Mesenchymal stem cell (in vitro differentiated cells and primary cell): ENCODE measurements around the gene PPP2R5E.

Experiments used
- DNase-seq: peaks from one replicate; pipeline ENCODE4 v3.0.0-alpha.2; 2013
- H2AFZ ChIP-seq: one replicate; pipeline ENCODE4 v1.6.1; 2013; ENCODE audit warnings: low read depth, mild to moderate bottlenecking, control low read depth, inconsistent platforms, low read length, moderate library complexity
- H2AK5ac ChIP-seq: 2 replicates; pipeline ENCODE4 v1.6.1; 2013; ENCODE audit warnings: low read length, moderate library complexity, mild to moderate bottlenecking, inconsistent platforms; ENCODE audit not compliant: severe bottlenecking
- H2BK120ac ChIP-seq: one replicate; pipeline ENCODE4 v1.6.1; 2013; ENCODE audit warnings: low read depth, mild to moderate bottlenecking, inconsistent platforms, low read length, moderate library complexity
- H2BK12ac ChIP-seq, 2 experiments: one replicate each; pipeline ENCODE4 v1.6.1; 2013; ENCODE audit warnings: inconsistent platforms in 2 of 2, low read length in 2 of 2, mild to moderate bottlenecking in 2 of 2, moderate library complexity in 2 of 2, control low read depth in 1 of 2
- H2BK15ac ChIP-seq: one replicate; pipeline ENCODE4 v1.6.1; 2013; ENCODE audit warnings: mild to moderate bottlenecking, low read depth, inconsistent platforms; ENCODE audit not compliant: poor library complexity, severe bottlenecking
- H2BK5ac ChIP-seq: 2 replicates; pipeline ENCODE4 v1.6.1; 2013; ENCODE audit warnings: low read depth, mild to moderate bottlenecking, low read length, control low read depth, inconsistent platforms; ENCODE audit not compliant: poor library complexity, severe bottlenecking
- H3K14ac ChIP-seq, 2 experiments: one replicate each; pipeline ENCODE4 v1.6.1; 2013; ENCODE audit warnings: inconsistent platforms in 2 of 2, low read length in 2 of 2, control low read depth in 1 of 2, mild to moderate bottlenecking in 1 of 2, moderate library complexity in 1 of 2
- H3K18ac ChIP-seq, 2 experiments: one replicate each; pipeline ENCODE4 v1.6.1; 2013; ENCODE audit warnings: inconsistent platforms in 2 of 2, low read length in 2 of 2, control low read depth in 1 of 2, low read depth in 1 of 2, mild to moderate bottlenecking in 1 of 2
- H3K23ac ChIP-seq, 2 experiments: one replicate each; pipeline ENCODE4 v1.6.1; 2013; ENCODE audit warnings: inconsistent platforms in 2 of 2, low read length in 2 of 2, mild to moderate bottlenecking in 2 of 2, moderate library complexity in 2 of 2, control low read depth in 1 of 2
- H3K27ac ChIP-seq: 2 replicates; pipeline ENCODE4 v1.5.1; 2013; ENCODE audit warnings: mild to moderate bottlenecking, moderate library complexity, low read length, control low read depth, inconsistent platforms; ENCODE audit not compliant: poor library complexity, severe bottlenecking
- H3K27me3 ChIP-seq, 2 experiments: 2 replicates each; pipeline versions ENCODE4 v1.6.1 to v1.7.0; 2013; ENCODE audit warnings: low read length in 2 of 2, mild to moderate bottlenecking in 2 of 2, moderate library complexity in 2 of 2, control low read depth in 1 of 2, inconsistent platforms in 1 of 2; ENCODE audit not compliant: control insufficient read depth in 1 of 2, insufficient read depth in 1 of 2
- H3K36me3 ChIP-seq, 2 experiments: 2 replicates each; pipeline versions ENCODE4 v1.6.1 to v1.7.0; 2013; ENCODE audit warnings: low read length in 2 of 2, control low read depth in 1 of 2, inconsistent platforms in 1 of 2, low read depth in 1 of 2, mild to moderate bottlenecking in 1 of 2; ENCODE audit not compliant: insufficient read depth in 2 of 2, control insufficient read depth in 1 of 2
- H3K4ac ChIP-seq, 2 experiments: one replicate each; pipeline ENCODE4 v1.6.1; 2013; ENCODE audit warnings: inconsistent platforms in 2 of 2, low read length in 2 of 2, mild to moderate bottlenecking in 2 of 2, moderate library complexity in 2 of 2, control low read depth in 1 of 2, low read depth in 1 of 2
- H3K4me1 ChIP-seq: 2 replicates; pipeline ENCODE4 v1.6.1; 2013; ENCODE audit warnings: low read depth, low read length, control low read depth; ENCODE audit not compliant: control insufficient read depth, insufficient read depth
- H3K4me2 ChIP-seq: 2 replicates; pipeline ENCODE4 v1.6.1; 2013; ENCODE audit warnings: low read length, mild to moderate bottlenecking, inconsistent platforms; ENCODE audit not compliant: poor library complexity, severe bottlenecking
- H3K4me3 ChIP-seq, 2 experiments: 2 replicates each; pipeline versions ENCODE4 v1.5.1 to v1.7.0; 2013; ENCODE audit warnings: low read length in 2 of 2, mild to moderate bottlenecking in 2 of 2, control low read depth in 1 of 2, low read depth in 1 of 2; ENCODE audit not compliant: insufficient read depth in 1 of 2
- H3K79me1 ChIP-seq: replicated peaks from 2 replicates; pipeline ENCODE4 v1.6.1; 2013; ENCODE audit warnings: mild to moderate bottlenecking, control low read depth, low read length, inconsistent platforms; ENCODE audit not compliant: poor library complexity, severe bottlenecking
- H3K9ac ChIP-seq: 2 replicates; pipeline ENCODE4 v1.7.0; 2013; ENCODE audit warnings: mild to moderate bottlenecking, low read length, moderate library complexity
- H3K9me3 ChIP-seq: 2 replicates; pipeline ENCODE4 v1.7.0; 2013; ENCODE audit warnings: mild to moderate bottlenecking, low read length; ENCODE audit not compliant: control insufficient read depth
- H4K8ac ChIP-seq: one replicate; pipeline ENCODE4 v1.6.1; 2013; ENCODE audit warnings: inconsistent platforms, mild to moderate bottlenecking, low read length, moderate library complexity
- H4K91ac ChIP-seq: one replicate; pipeline ENCODE4 v1.6.1; 2013; ENCODE audit warnings: mild to moderate bottlenecking, low read length, inconsistent platforms
- WGBS: methylation state at CpG from one replicate; pipeline ENCODE4 v1.1.7; 2013; ENCODE audit warnings: mixed read lengths; 5-methylcytosine and 5-hydroxymethylcytosine counted together

PPP2R5E gene

DNA sequence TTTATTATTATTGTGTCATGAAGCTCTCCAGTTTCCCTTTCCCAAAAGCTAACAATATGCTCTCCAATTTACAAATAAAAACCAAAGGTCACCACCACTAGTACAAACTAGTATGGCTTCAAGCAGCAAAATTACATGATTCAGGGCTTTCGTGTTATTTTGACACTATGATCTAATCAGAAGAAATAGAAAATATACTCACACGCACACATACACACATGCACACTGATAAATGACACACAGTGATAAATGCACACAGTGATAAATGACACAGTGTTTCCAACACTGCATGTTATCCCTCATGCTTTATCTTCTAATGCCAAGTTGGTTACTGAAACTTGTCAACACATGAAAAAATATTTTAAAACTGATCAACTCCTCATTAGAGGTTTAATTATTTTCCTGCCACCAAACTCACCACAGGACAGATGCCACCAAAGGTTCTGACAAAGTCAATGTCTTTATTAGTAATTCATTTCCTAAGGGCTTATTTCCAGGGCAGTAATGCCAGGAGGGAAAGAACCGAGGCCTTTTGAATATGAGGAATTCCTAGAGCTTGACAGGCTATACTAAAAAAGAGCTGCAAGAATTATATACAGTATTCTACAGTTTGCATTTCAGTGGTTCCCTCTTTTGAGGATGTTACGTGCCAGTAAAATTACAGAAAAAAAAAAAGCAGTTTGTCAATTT lies 82.4 kb downstream of the PPP2R5E start:
- no peaks in the 10 kb centered on the region for H3K4me1 ChIP-seq
- WGBS = over 99% methylated on average over 2 of the region's 4 CpGs
- H4K8ac ChIP-seq = no peak overlapping the region
- H3K4me3 ChIP-seq = no peak overlapping the region
- no peak overlapping the region for H3K27ac ChIP-seq
- no peak overlapping the region for H2AK5ac ChIP-seq
- no peak overlapping the region for H2AFZ ChIP-seq
- H3K18ac ChIP-seq = no peak overlapping the region
- H3K9ac ChIP-seq = no peak overlapping the region
- no peak overlapping the region for H3K4ac ChIP-seq
- H3K36me3 ChIP-seq = no peaks in the 10 kb centered on the region
- peaks cover 21% of the 10 kb centered on the region for H3K79me1 ChIP-seq
- H3K23ac ChIP-seq = no peak overlapping the region
- no peak overlapping the region for H2BK12ac ChIP-seq
- H3K27me3 ChIP-seq = no peaks in the 10 kb centered on the region
- H2BK5ac ChIP-seq = no peak overlapping the region
- no peak overlapping the region for H3K4me2 ChIP-seq
- H2BK120ac ChIP-seq = no peak overlapping the region
- no peak overlapping the region for H2BK15ac ChIP-seq
- no peak overlapping the region for H3K14ac ChIP-seq
- no peak for DNase-seq
- no peaks in the 10 kb centered on the region for H3K9me3 ChIP-seq
- H4K91ac ChIP-seq = no peak overlapping the region

- H3K79me1 ChIP-seq = peaks cover 24% of the 10 kb centered on the region
- H3K9me3 ChIP-seq = no peaks in the 10 kb centered on the region
- H3K4me3 ChIP-seq = no peak overlapping the region
- no peak overlapping the region for H3K9ac ChIP-seq
- no peak overlapping the region for H3K18ac ChIP-seq
- no peak overlapping the region for H3K14ac ChIP-seq
- no peak overlapping the region for H2BK15ac ChIP-seq
- no peak overlapping the region for H2BK120ac ChIP-seq
- H4K8ac ChIP-seq = no peak overlapping the region
- WGBS = 91% methylated on average over 6 of the region's 6 CpGs
- no peak for DNase-seq
- H2BK5ac ChIP-seq = no peak overlapping the region
- H3K23ac ChIP-seq = no peak overlapping the region
- no peaks in the 10 kb centered on the region for H3K36me3 ChIP-seq
- no peaks in the 10 kb centered on the region for H3K27me3 ChIP-seq
- no peak overlapping the region for H3K4ac ChIP-seq
- no peak overlapping the region for H2AFZ ChIP-seq
- H3K27ac ChIP-seq = no peak overlapping the region
- H3K4me1 ChIP-seq = peaks cover 4% of the 10 kb centered on the region
- H4K91ac ChIP-seq = no peak overlapping the region
- H2BK12ac ChIP-seq = no peak overlapping the region
- no peak overlapping the region for H3K4me2 ChIP-seq
- no peak overlapping the region for H2AK5ac ChIP-seq
These were observed 83.4 kb downstream of the PPP2R5E start for GRCh38 chr14:63459738-63460137.

DNA sequence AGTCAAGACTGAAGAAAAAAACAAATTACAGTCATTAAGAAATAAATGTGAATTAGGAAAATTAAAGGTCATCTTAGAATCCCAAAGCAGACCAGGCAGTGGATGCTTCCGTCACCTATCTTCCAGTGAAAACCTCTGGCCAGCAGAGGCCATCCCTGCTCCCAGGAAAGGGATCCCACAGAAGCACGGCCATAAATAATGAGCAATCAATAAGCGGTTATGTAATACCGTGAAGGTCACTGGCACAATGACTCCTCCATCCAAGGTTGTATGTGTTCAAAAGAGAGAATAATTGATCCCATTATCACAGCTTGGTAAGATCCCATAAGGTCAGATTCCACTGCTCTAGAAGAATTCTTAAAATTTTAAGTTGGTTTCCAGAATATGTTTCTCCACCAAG lies 85.7 kb downstream of the PPP2R5E start:
- peaks cover 28% of the 10 kb centered on the region for H3K79me1 ChIP-seq
- no peak overlapping the region for H2AFZ ChIP-seq
- no peak overlapping the region for H2BK15ac ChIP-seq
- DNase-seq = no peak
- H3K9me3 ChIP-seq = no peaks in the 10 kb centered on the region
- H3K4ac ChIP-seq = no peak overlapping the region
- H3K36me3 ChIP-seq = peaks cover 0 to 10% of the 10 kb centered on the region in 2 experiments
- H4K91ac ChIP-seq = no peak overlapping the region
- 97% methylated on average over 4 of the region's 4 CpGs for WGBS
- no peak overlapping the region for H3K23ac ChIP-seq
- no peak overlapping the region for H3K4me3 ChIP-seq
- no peak overlapping the region for H3K14ac ChIP-seq
- no peak overlapping the region for H2BK120ac ChIP-seq
- H3K27ac ChIP-seq = no peak overlapping the region
- H3K9ac ChIP-seq = no peak overlapping the region
- H3K18ac ChIP-seq = no peak overlapping the region
- H3K4me1 ChIP-seq = peaks cover 4% of the 10 kb centered on the region
- no peak overlapping the region for H3K4me2 ChIP-seq
- no peaks in the 10 kb centered on the region for H3K27me3 ChIP-seq
- no peak overlapping the region for H2BK12ac ChIP-seq
- H4K8ac ChIP-seq = no peak overlapping the region
- H2BK5ac ChIP-seq = no peak overlapping the region
- no peak overlapping the region for H2AK5ac ChIP-seq

- no peaks in the 10 kb centered on the region for H3K27me3 ChIP-seq
- H3K18ac ChIP-seq = peak overlapping the region; percentile 28 to 60
- DNase-seq = no peak
- no peak overlapping the region for H2BK15ac ChIP-seq
- no peak overlapping the region for H3K9ac ChIP-seq
- no peak overlapping the region for H3K4me3 ChIP-seq
- H3K36me3 ChIP-seq = peaks cover 0 to 15% of the 10 kb centered on the region in 2 experiments
- no peak overlapping the region for H4K8ac ChIP-seq
- H2AFZ ChIP-seq = no peak overlapping the region
- H2BK120ac ChIP-seq = no peak overlapping the region
- peaks cover 28% of the 10 kb centered on the region for H3K79me1 ChIP-seq
- WGBS = 94% methylated on average over 2 of the region's 2 CpGs
- H3K4me1 ChIP-seq = peaks cover 4% of the 10 kb centered on the region
- H3K23ac ChIP-seq = no peak overlapping the region
- no peak overlapping the region for H4K91ac ChIP-seq
- H2AK5ac ChIP-seq = no peak overlapping the region
- no peak overlapping the region for H3K4me2 ChIP-seq
- no peak overlapping the region for H2BK5ac ChIP-seq
- H3K9me3 ChIP-seq = no peaks in the 10 kb centered on the region
- no peak overlapping the region for H3K14ac ChIP-seq
- no peak overlapping the region for H3K27ac ChIP-seq
- peak overlapping the region in 1 of 2 experiments; percentile 17 for H3K4ac ChIP-seq
- H2BK12ac ChIP-seq = no peak overlapping the region
These were observed 88.1 kb downstream of the PPP2R5E start for GRCh38 chr14:63454863-63455622.
